HG02938 (cell line): ENCODE results near the gene EMX2.
"Not testable (repeated sequence)": the region's sequence is repeated elsewhere in the genome, so short reads cannot be mapped to it uniquely, and the experiment has no call there.

Experiments
- ATAC-seq: cut with Tn5 transposase; IDR thresholded peaks from one replicate; pipeline ENCODE4 v1.9.1; 2021; ENCODE audit warnings: mild to moderate bottlenecking, moderate library complexity; ENCODE audit not compliant: unreplicated experiment

Gene EMX2

DNA sequence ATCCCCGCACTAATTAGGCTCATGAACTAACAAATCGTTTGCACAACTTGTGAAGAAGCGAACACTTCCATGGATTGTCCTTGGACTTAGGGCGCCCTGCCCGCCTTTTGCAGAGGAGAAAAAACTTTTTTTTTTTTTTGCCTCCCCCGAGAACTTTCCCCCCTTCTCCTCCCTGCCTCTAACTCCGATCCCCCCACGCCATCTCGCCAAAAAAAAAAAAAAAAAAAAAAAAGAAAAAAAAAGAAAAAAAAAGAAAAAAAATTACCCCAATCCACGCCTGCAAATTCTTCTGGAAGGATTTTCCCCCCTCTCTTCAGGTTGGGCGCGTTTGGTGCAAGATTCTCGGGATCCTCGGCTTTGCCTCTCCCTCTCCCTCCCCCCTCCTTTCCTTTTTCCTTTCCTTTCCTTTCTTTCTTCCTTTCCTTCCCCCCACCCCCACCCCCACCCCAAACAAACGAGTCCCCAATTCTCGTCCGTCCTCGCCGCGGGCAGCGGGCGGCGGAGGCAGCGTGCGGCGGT, at the start of gene EMX2:
Gene EMX2, plus strand, starts transcription at position 41 of the 519 bp plus-strand sequence. CDS start 522 bp downstream, outside the sequence.
- no peak for ATAC-seq

DNA sequence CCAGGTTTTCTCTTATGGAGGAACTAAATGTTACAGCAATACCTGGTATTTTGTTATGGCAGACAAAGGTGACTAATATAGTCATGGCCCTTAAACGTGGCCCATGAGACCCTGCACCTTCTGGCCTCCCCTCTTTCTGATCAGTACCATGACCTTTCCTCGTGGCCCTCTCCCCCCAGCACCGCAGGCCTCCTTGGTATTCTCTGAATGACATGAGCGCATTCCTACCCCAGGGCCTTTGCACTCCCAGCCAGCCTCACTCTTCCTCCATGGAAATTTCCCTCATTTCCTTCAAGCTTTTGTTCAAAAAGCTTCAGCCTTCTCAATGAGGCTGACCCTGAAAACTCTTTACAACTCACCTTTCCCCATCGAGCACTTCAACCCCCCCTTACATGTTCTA, 46.5 kb upstream of the EMX2 start:
- no peak for ATAC-seq

DNA sequence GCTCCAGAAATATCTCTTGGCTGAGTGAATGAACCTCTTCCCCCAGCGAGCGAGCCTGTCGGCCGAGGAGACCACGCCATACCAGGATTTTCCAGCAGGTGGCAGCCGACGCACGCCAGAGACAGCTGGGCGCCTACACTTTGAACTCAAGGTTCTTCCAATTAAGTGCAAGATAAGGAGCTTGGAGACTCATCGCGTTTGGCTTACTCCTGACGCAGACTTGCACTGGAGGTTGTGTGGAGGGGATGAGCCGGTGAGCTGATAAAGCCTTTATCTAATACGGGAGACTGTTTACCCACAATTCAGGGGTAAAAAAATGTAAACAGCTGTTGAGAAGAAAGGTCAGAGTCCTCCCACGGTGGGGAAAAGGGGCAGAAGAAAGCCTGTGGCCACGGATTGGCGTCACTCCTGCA, 45.9 kb upstream of the EMX2 start:
- peak; percentile 74 for ATAC-seq

GRCh38 chr10:117497736-117498135, 44.8 kb upstream of the EMX2 start:
- no peak for ATAC-seq

- ATAC-seq = no peak
Observed at GRCh38 chr10:117499248-117500105, 43.1 kb upstream of the EMX2 start.

- ATAC-seq = no peak
Observed at GRCh38 chr10:117500456-117500855, 42.1 kb upstream of the EMX2 start.

GRCh38 chr10:117501460-117502035, 41.0 kb upstream of the EMX2 start:
- no peak for ATAC-seq

GRCh38 chr10:117502421-117503243, 39.9 kb upstream of the EMX2 start:
- ATAC-seq = peak; percentile 27

GRCh38 chr10:117503244-117504205, 39.0 kb upstream of the EMX2 start:
- ATAC-seq = peak; percentile 81

DNA sequence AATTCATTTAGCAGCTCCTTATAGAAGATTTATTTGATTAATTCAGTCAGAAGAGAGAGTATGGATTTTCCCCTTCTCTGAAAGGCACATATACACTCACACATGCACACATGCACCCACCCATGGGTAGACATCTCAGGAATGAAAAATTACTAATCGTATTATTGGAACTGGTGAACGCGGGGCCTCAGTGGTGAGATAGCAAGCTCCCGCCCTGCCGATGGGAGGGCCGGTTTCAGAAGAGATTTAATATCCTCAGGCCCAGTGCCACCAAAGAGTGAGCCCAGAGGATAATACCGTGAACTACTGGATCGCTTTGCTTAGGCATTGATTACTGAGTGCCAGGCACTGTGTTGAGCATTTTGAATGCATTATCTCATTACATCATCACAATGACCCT, 38.0 kb upstream of the EMX2 start:
- ATAC-seq = no peak

DNA sequence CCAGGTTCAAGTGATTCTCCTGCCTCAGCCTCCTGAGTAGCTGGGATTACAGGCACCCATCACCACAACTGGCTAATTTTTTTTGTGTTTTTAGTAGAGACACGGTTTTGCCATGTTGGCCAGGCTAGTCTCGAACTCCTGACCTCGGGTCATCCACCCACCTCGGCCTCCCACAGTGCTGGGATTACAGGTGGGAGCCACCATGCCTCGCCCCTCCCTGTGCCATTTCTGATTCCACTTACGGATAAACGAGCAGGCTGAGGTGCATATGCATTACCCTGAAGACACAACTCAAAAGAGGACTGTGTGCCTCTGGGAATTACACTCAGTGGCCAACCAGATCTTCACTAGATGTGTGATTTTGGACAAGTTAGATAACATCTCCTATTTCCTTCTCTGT, 35.5 kb upstream of the EMX2 start:
- ATAC-seq = not testable (repeated sequence)

- ATAC-seq = no peak
Observed at GRCh38 chr10:117509573-117509972, 33.0 kb upstream of the EMX2 start.

- ATAC-seq = no peak
Observed at GRCh38 chr10:117511601-117512390, 30.8 kb upstream of the EMX2 start.

GRCh38 chr10:117514971-117515370, 27.6 kb upstream of the EMX2 start:
- ATAC-seq = no peak

GRCh38 chr10:117516681-117517080, 25.9 kb upstream of the EMX2 start:
- ATAC-seq = no peak

DNA sequence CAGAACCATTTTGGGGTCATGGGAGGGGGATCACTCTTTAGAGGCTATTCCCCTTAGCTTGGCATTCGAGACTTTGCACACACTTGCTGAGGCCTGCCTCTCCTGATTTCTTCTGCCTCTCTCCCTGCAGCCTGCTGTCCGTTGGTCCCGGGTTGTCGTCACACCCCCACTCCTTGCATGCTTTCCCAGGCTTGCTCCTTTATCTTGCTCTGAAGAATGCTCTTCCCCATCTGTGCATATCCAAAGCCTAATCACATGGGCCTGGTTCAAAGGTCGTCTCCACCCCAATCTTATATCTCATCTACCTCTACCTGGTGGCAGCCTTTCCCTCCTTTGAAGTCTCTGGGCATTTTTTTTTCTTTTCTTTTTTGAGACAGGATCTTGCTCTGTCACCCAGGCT, 24.3 kb upstream of the EMX2 start:
- ATAC-seq = no peak

DNA sequence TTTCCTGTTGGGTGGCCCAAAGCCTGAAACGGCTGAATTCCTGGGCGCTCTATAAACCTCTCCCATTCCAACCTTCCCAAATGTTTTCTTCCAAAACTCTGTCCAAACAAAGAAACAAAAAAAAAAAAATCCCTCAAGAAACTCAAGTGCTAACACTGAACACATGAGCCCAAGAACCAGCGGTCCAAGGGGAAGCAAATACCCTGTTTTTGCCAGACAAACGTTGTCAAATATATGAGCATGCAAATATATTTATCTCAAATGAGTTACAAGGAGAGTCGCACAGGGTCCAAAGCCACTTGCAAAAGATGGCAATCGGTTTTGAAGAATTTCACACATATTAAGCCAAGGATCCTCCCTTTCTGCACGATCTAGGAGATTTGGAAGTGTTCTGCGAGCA, 23.3 kb upstream of the EMX2 start:
- ATAC-seq = no peak

DNA sequence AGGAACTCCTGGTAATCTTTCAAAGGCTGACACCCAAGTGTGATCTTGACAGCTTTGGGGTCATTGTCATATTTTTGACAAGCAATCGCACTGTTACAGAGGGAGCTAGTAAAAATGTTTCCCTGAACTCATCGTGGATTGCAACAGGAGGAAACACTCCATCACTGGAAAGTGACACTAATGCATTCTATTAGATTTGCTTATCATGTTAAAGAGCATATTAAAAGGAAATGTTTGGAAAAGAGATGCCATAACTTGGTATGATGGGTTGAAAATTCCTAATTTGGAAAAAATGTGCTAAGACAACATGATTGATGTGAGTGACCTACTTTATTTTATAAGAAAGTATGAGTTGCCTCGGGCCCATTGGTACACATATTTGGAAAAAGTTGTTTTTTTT, 22.7 kb upstream of the EMX2 start:
- no peak for ATAC-seq

DNA sequence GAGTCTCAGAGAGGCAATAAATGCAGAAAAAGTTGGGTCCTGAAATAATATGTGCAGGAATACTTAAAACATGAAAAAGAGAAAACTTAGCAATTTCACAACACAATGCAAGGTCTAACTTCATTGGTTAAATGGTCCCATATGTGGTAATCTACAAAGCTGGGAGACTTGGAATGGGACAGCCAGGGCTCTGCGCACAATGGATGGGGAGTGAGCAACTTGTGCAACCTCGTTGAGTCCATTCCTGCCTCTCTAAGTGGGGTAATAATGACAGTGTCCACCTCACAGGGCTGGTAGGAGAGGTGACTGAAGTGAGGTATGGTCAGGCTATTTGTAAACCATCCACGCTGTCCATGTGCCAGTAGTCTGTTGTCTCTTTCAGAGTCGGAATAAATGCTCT, 11.8 kb upstream of the EMX2 start:
- ATAC-seq = no peak
